RCC 7860 (cell line): ENCODE data around the gene PRKCD.

Experiments used
- DNase-seq: peaks from one replicate; pipeline ENCODE4 v3.0.0-alpha.2; 2015; ENCODE audit warnings: low spot score
- FAIRE-seq: peaks from 2 replicates; lab custom pipeline; 2012; peaks lifted over from hg19 to GRCh38; lab: Jason Lieb, UNC

Gene PRKCD

GRCh38 chr3:53169832-53170324 lies 8.9 kb downstream of the PRKCD start:
- FAIRE-seq: no peak
- DNase-seq: no peak

- DNase-seq (no peak), FAIRE-seq (no peak)
These were observed 9.5 kb downstream of the PRKCD start for GRCh38 chr3:53170325-53171063.

GRCh38 chr3:53171064-53171418 lies 10.0 kb downstream of the PRKCD start:
- FAIRE-seq (no peak), DNase-seq (no peak)

DNA sequence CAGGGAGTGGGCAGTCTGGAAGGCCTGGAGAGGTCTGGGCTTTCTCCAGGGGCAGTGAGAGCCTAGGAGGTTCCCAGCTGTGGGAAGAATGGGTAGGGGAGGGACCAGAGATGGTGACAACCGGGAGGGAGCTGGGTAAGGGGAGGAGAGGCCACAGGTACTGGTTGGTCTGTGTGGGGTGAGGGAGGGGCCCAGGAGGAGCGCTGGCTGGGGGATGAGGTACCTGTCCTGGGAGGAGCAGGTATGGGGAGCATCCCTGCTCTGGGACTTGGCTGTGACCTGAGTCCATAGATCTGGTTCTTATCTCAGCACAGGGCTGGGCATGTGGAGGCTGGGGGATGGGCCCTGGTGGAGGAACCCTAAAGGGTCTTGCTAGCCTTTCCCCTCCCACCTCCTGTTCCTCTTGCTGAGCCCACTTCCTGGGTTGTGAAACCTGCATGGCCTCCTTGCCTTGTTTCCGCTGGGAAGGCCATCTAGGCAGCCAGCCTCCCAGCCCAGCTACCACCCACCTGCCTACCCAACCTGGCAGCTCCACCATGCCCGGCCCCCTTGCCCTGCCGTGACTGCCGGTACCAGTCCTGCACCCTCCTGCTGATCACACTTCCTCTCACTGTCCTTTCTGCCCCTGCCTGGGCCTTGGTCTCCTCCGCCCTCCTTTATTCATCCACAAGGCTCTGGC lies 11.0 kb downstream of the PRKCD start:
- FAIRE-seq: no peak
- DNase-seq: no peak

- no peak for FAIRE-seq
- no peak for DNase-seq
These were observed 12.1 kb downstream of the PRKCD start for GRCh38 chr3:53173107-53173506.

- no peak for FAIRE-seq
These were observed 13.6 kb downstream of the PRKCD start for GRCh38 chr3:53174346-53175250.

GRCh38 chr3:53175613-53176540 lies 14.9 kb downstream of the PRKCD start:
- no peak for DNase-seq
- no peak for FAIRE-seq

More at GRCh38 chr3:53174346-53175250, 13.6 kb downstream of the PRKCD start:
- no peak for DNase-seq

DNA sequence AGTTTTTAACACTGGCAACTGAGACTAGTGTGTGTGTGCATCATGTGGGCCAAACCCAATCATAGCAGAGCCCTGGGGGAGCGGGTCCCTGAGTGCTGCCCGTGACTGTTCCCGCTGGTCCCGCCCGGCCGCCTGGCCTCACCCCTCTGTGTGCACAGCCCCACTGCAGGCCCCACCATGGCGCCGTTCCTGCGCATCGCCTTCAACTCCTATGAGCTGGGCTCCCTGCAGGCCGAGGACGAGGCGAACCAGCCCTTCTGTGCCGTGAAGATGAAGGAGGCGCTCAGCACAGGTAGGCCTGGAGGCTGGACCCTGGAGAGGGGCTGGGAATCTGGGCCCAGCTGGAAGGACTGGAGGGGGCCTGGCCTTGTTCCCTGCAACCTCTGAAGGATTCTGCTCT lies 17.2 kb downstream of the PRKCD start:
- FAIRE-seq: no peak

DNA sequence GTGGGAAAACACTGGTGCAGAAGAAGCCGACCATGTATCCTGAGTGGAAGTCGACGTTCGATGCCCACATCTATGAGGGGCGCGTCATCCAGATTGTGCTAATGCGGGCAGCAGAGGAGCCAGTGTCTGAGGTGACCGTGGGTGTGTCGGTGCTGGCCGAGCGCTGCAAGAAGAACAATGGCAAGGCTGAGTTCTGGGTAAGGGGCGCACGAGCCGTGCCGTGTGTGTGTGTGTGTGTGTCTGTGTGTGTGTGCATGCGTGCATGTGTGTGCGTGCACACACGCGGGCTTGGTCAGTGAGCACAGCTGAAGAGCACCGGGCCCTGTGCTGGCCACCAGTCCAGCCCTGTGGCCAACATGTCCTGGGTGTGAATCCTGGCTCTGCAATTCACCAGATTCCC lies 18.6 kb downstream of the PRKCD start:
- FAIRE-seq (no peak), DNase-seq (no peak)

More for the DNA sequence above, 17.2 kb downstream of the PRKCD start:
- no peak for DNase-seq

DNA sequence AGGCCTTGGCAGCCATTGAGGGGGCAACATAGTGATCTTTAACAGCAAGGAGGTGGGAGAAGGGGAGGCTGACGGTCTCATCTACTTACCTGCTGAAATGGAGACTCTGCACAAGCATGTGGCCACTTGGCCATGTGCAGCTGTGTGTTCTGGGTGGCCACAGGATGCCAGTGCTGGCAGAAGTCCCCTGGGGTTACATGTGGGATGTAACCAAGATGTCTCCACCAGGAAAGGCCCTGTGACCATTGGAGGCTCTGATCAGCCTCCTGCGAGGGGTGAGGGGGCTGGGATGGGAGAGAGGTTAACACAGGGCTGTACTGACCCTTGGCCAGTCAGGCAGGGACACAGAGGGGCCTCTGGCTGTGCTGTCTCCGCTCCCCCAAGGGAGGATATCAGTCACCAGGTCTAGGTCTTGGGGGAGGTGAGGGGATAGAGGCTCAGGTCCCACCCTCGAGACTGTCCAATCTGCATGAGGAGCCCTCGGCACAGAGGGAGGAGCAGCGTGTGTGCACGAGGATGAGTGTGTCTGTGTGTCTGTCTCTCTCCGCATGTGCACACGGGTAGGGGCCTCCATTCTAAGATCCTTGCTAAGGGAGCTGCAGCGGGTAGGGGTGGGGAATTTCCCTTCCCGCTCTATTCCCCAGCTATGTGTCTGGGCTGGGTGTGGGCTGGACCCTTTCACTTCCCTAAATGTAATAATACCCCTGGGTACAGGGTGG lies 19.5 kb downstream of the PRKCD start:
- DNase-seq: no peak
- no peak for FAIRE-seq

- DNase-seq (no peak), FAIRE-seq (no peak)
These were observed 20.0 kb downstream of the PRKCD start for GRCh38 chr3:53181024-53181371.

GRCh38 chr3:53181528-53181927 lies 20.5 kb downstream of the PRKCD start:
- FAIRE-seq: no peak

DNA sequence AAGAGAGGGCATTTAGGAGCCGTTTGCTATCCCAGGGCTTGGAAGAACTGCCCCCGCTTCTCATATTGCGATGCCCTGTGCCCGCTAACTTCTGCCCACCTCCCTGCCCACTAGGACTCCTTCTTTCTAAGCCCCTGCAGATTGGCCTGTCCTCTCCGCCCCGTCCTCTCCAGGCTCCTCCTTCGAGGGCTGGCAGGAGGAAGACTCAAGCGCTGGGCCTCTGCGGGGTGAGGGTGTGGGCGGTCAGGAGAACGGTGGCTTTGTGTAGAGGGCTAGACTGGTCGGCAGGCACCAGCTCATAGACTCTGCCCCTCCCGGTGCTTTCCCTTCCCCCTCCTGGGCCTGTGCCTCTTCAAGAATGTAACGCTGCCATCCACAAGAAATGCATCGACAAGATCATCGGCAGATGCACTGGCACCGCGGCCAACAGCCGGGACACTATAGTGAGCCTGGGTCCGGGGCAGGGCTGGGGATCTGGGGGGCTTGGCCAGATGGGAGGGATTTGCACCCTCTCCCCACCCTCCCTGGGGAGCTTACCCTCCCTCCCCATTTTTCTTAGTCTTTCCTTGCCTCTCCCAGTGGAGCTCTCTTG lies 21.9 kb downstream of the PRKCD start:
- FAIRE-seq (no peak), DNase-seq (no peak)

More at GRCh38 chr3:53181528-53181927, 20.5 kb downstream of the PRKCD start:
- no peak for DNase-seq

DNA sequence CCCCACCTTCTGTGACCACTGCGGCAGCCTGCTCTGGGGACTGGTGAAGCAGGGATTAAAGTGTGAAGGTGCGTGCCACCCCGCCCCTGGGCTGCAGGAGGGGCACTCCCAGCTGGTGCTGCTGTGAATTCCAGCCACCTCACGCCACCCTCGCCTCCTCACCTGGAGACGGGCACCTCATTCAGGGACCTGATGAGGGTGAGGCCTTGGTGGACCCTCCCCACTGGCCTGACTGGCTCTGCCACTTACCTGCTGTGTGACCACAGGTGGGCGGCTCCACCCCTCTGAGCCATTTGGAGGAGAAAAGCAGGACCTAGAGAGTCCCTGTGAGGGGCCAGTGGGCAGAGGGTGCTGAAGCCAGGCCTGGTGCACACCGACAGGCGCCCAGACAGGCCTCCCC lies 22.5 kb downstream of the PRKCD start:
- FAIRE-seq (no peak), DNase-seq (no peak)

DNA sequence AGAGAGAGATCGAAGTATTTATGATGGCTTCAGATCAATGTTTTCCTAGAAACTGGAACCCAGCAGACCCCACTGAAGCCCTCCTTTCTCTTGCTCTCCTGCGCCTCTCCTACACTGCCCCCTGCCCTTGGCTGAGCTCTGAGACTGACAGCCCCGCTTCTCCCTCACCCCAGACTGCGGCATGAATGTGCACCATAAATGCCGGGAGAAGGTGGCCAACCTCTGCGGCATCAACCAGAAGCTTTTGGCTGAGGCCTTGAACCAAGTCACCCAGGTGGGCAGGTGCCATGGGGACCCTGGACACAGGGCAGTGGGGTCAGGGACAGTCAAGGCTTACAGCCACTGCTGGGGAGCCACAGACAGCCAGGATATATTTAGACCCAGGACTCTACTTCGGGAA lies 23.7 kb downstream of the PRKCD start:
- FAIRE-seq: no peak
- no peak for DNase-seq

- no peak for DNase-seq
- no peak for FAIRE-seq
These were observed 24.9 kb downstream of the PRKCD start for GRCh38 chr3:53185761-53186465.

DNA sequence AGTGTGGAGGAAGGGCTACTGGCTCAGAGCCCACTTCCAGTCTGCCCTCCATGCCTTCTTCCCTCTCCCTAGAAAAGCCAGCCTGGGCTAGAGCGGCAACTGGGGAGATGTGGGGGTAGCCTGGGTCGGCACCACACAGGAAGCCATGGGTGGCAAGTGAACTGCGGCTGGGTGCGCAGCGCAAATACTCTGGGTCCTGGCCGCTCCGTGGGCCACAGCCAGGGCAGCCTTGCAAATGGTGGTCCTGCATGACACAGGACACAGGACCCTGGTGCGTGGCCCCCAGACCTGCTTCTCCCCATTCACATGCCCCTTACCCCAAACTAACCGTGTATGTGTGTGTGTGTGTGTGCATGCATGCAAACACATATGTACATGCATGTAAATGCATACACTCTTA lies 25.7 kb downstream of the PRKCD start:
- no peak for FAIRE-seq
- DNase-seq: no peak

DNA sequence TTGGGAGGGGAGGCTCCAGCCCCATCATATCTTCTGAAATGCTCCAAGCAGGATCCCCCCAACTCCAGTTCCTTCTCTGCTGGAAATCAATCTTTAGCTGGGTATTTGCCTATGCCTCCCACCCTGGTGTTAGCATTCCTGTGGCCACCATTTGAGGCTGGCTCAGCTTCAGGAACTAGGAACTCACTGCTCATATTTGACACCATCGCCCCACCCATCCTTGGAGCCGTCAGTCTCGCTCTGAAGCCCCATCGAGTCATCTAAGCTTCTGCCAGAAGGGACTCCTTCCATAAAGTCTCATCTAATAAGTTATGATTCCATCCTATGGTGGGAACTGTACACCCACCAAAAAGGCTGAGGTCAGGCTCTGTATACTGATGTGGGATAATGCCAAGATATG lies 26.4 kb downstream of the PRKCD start:
- FAIRE-seq: no peak

More for the DNA sequence above, 26.4 kb downstream of the PRKCD start:
- DNase-seq: no peak
